Measurements from ENCODE around the gene CAPS2. TPM values are rescaled to one million over a fixed set of nuclear protein-coding genes. Genes with fewer than 3 reads are reported as not detected.

The CAPS2 gene
- total RNA-seq, 2 experiments from 2014 or later = 2.3 to 2.6 TPM

- CTCF ChIA-PET = no interaction called here
- H3K4me1 Mint-ChIP-seq = peaks cover 6% of the 10 kb centered on the region
Measured at GRCh38 chr12:75260316-75260715, 69.8 kb downstream of the CAPS2 start.

GRCh38 chr12:75259143-75259542, 71.0 kb downstream of the CAPS2 start:
- intact Hi-C loops (cut with DNase I, micrococcal nuclease) = no loop called here
- no peaks in the 10 kb centered on the region for H3K36me3 Mint-ChIP-seq (ENCODE audit: low read depth)
- H3K4me1 Mint-ChIP-seq = peaks cover 6% of the 10 kb centered on the region
- DNase-seq (no peak), ATAC-seq (no peak)
- H3K4me3 Mint-ChIP-seq = no peak overlapping the region
- no peaks in the 10 kb centered on the region for H3K27me3 Mint-ChIP-seq
- H3K27ac Mint-ChIP-seq = no peak overlapping the region
- ChIA-PET CTCF (no interaction called here), POLR2A (no interaction called here)
- no peaks in the 10 kb centered on the region for H3K9me3 Mint-ChIP-seq (ENCODE audit: low read depth)

More at GRCh38 chr12:75260316-75260715, 69.8 kb downstream of the CAPS2 start:
- ATAC-seq (no peak), DNase-seq (no peak)
- Mint-ChIP-seq H3K9me3 (ENCODE audit: low read depth) (no peaks in the 10 kb centered on the region), H3K27me3 (no peaks in the 10 kb centered on the region), H3K4me3 (no peak overlapping the region), H3K36me3 (ENCODE audit: low read depth) (no peaks in the 10 kb centered on the region), H3K27ac (no peak overlapping the region)
- POLR2A ChIA-PET = no interaction called here
- intact Hi-C loops (cut with DNase I, micrococcal nuclease) = no loop called here

- POLR2A ChIA-PET = no interaction called here
- CTCF ChIA-PET = no interaction called here
- H3K36me3 Mint-ChIP-seq (ENCODE audit: low read depth) = no peaks in the 10 kb centered on the region
- H3K9me3 Mint-ChIP-seq (ENCODE audit: low read depth) = no peaks in the 10 kb centered on the region
- DNase-seq (no peak), ATAC-seq (peak; percentile 63)
- H3K4me1 Mint-ChIP-seq = peaks cover 6% of the 10 kb centered on the region
- no peak overlapping the region for H3K4me3 Mint-ChIP-seq
- no peak overlapping the region for H3K27ac Mint-ChIP-seq
- intact Hi-C loops (cut with DNase I, micrococcal nuclease) = no loop called here
- H3K27me3 Mint-ChIP-seq = no peaks in the 10 kb centered on the region
Measured at GRCh38 chr12:75257510-75257909, 72.6 kb downstream of the CAPS2 start.

- intact Hi-C loops (cut with DNase I, micrococcal nuclease) = no loop called here
- ChIA-PET CTCF (no interaction called here), POLR2A (no interaction called here)
- Mint-ChIP-seq H3K27ac (no peak overlapping the region), H3K27me3 (peaks cover 3% of the 10 kb centered on the region), H3K9me3 (ENCODE audit: low read depth) (peaks cover 7% of the 10 kb centered on the region), H3K4me3 (no peak overlapping the region), H3K4me1 (no peaks in the 10 kb centered on the region), H3K36me3 (ENCODE audit: low read depth) (no peaks in the 10 kb centered on the region)
- ATAC-seq (no peak), DNase-seq (no peak)
Measured at GRCh38 chr12:75245108-75245507, 85.0 kb downstream of the CAPS2 start.

- Mint-ChIP-seq H3K4me3 (no peak overlapping the region), H3K9me3 (ENCODE audit: low read depth) (peaks cover 7% of the 10 kb centered on the region), H3K36me3 (ENCODE audit: low read depth) (no peaks in the 10 kb centered on the region), H3K27ac (no peak overlapping the region), H3K27me3 (peaks cover 2% of the 10 kb centered on the region), H3K4me1 (no peaks in the 10 kb centered on the region)
- ChIA-PET CTCF (no interaction called here), POLR2A (no interaction called here)
- ATAC-seq = no peak
- no peak for DNase-seq
- intact Hi-C loops (cut with DNase I, micrococcal nuclease) = no loop called here
Measured at GRCh38 chr12:75239987-75240386, 90.1 kb downstream of the CAPS2 start.

- ATAC-seq (no peak), DNase-seq (no peak)
- ChIA-PET CTCF (no interaction called here), POLR2A (no interaction called here)
- H3K4me3 Mint-ChIP-seq = no peak overlapping the region
- intact Hi-C loops (cut with DNase I, micrococcal nuclease) = no loop called here
- H3K27me3 Mint-ChIP-seq = peaks cover 4% of the 10 kb centered on the region
- H3K27ac Mint-ChIP-seq = no peak overlapping the region
- peaks cover 9% of the 10 kb centered on the region for H3K9me3 Mint-ChIP-seq (ENCODE audit: low read depth)
- H3K4me1 Mint-ChIP-seq = no peaks in the 10 kb centered on the region
- H3K36me3 Mint-ChIP-seq (ENCODE audit: low read depth) = no peaks in the 10 kb centered on the region
Measured at GRCh38 chr12:75236206-75236605, 93.9 kb downstream of the CAPS2 start.

GRCh38 chr12:75227132-75227531, 103.0 kb downstream of the CAPS2 start:
- intact Hi-C loops (cut with DNase I, micrococcal nuclease) = no loop called here

More at GRCh38 chr12:75227132-75227531, 103.0 kb downstream of the CAPS2 start:
- Mint-ChIP-seq H3K27me3 (peaks cover 4% of the 10 kb centered on the region), H3K4me3 (no peak overlapping the region), H3K27ac (no peak overlapping the region), H3K4me1 (no peaks in the 10 kb centered on the region), H3K36me3 (ENCODE audit: low read depth) (no peaks in the 10 kb centered on the region), H3K9me3 (ENCODE audit: low read depth) (peaks cover 7% of the 10 kb centered on the region)
- ChIA-PET POLR2A (no interaction called here), CTCF (no interaction called here)
- ATAC-seq (no peak), DNase-seq (no peak)

Other genes with a start within 250 kb of the CAPS2 start
- gene KCNC2, start 120.5 kb downstream of the CAPS2 start, total RNA-seq = not detected
- gene GLIPR1L1, start 4.3 kb upstream of the CAPS2 start, total RNA-seq = not detected
- under 1 TPM; 0.39 to 0.50 TPM for gene GLIPR1L2, start 60.8 kb upstream of the CAPS2 start, total RNA-seq
- gene GLIPR1, start 150.4 kb upstream of the CAPS2 start, total RNA-seq = 1 to 10 TPM; 8.7 to 9.3 TPM
- gene KRR1, start 181.3 kb upstream of the CAPS2 start, total RNA-seq = 100 to 1,000 TPM; 122 to 147 TPM